Measurements from ENCODE around the gene THADA. TPM values are rescaled to one million over a fixed set of nuclear protein-coding genes. Genes with fewer than 3 reads are reported as not detected.

THADA gene
- total and polyA plus RNA-seq, 7 donors = 4.4 to 35.2 (median 20.2) TPM

GRCh38 chr2:43376523-43377198 lies 219.2 kb downstream of the THADA start:
- intact Hi-C loops (cut with DNase I) = no loop called here
- H3K4me3 ChIP-seq = no peak overlapping the region
- H3K36me3 ChIP-seq = no peaks in the 10 kb centered on the region
- TF ChIP-seq CTCF (IDR thresholded peaks at IDR 0.05) (no peak), POLR2AphosphoS5 (IDR thresholded peaks at IDR 0.05) (no peak), EP300 (IDR thresholded peaks at IDR 0.05) (no peak), POLR2A (IDR thresholded peaks at IDR 0.05) (no peak)
- DNase-seq = no peak
- no peaks in the 10 kb centered on the region for H3K27me3 ChIP-seq
- peak overlapping the region in 2 of 4 donors; percentile 61 to 64 for H3K27ac ChIP-seq
- WGBS, 2 donors = 91% methylated on average over 8 of the region's 8 CpGs
- peaks cover 0 to 39% (median 28%) of the 10 kb centered on the region in 4 donors for H3K4me1 ChIP-seq
- no peaks in the 10 kb centered on the region for H3K9me3 ChIP-seq

- intact Hi-C loops (cut with DNase I) = no loop called here
- H3K9me3 ChIP-seq = no peaks in the 10 kb centered on the region
- no peaks in the 10 kb centered on the region for H3K36me3 ChIP-seq
- peaks cover 0 to 46% (median 35%) of the 10 kb centered on the region in 4 donors for H3K4me1 ChIP-seq
- no peak overlapping the region for H3K4me3 ChIP-seq
- H3K27me3 ChIP-seq = no peaks in the 10 kb centered on the region
- no peak for DNase-seq
- 69 to 72% methylated on average over 3 of the region's 3 CpGs for WGBS, 2 donors
- peak overlapping the region; percentile 8 to 64 (median 38) for H3K27ac ChIP-seq
- TF ChIP-seq POLR2AphosphoS5 (IDR thresholded peaks at IDR 0.05) = no peak
Measured at GRCh38 chr2:43375746-43376522, 219.9 kb downstream of the THADA start.

- Histone ChIP-seq H3K4me3 (no peak overlapping the region), H3K9me3 (no peaks in the 10 kb centered on the region), H3K4me1 (peaks cover 0 to 70% (median 55%) of the 10 kb centered on the region in 4 donors), H3K36me3 (no peaks in the 10 kb centered on the region), H3K27ac (peak overlapping the region in 2 of 4 donors; percentile 57 to 67), H3K27me3 (no peaks in the 10 kb centered on the region)
- no peak for DNase-seq
- intact Hi-C loops (cut with DNase I) = no loop called here
- 79 to 91% methylated on average over 8 of the region's 8 CpGs for WGBS, 2 donors
- TF ChIP-seq POLR2AphosphoS5 (IDR thresholded peaks at IDR 0.05) (peak in 1 of 4 donors; percentile 48), CTCF (IDR thresholded peaks at IDR 0.05) (no peak)
Measured at GRCh38 chr2:43372416-43373081, 223.3 kb downstream of the THADA start.

- no peak for DNase-seq
- intact Hi-C loops (cut with DNase I) = no loop called here
- no peaks in the 10 kb centered on the region for H3K36me3 ChIP-seq
- TF ChIP-seq CTCF (IDR thresholded peaks at IDR 0.05) (no peak), POLR2A (IDR thresholded peaks at IDR 0.05) (no peak), EP300 (IDR thresholded peaks at IDR 0.05) (peak in 3 of 4 donors; percentile 20 to 68 (median 39)), POLR2AphosphoS5 (IDR thresholded peaks at IDR 0.05) (peak in 3 of 4 donors; percentile 69 to 76 (median 73))
- peak overlapping the region in 3 of 4 donors; percentile 57 to 67 (median 65) for H3K27ac ChIP-seq
- H3K4me3 ChIP-seq = no peak overlapping the region
- H3K9me3 ChIP-seq = no peaks in the 10 kb centered on the region
- no peaks in the 10 kb centered on the region for H3K27me3 ChIP-seq
- peaks cover 0 to 56% (median 46%) of the 10 kb centered on the region in 4 donors for H3K4me1 ChIP-seq
Measured at GRCh38 chr2:43370705-43371104, 225.1 kb downstream of the THADA start.

GRCh38 chr2:43370146-43370545 lies 225.7 kb downstream of the THADA start:
- TF ChIP-seq CTCF (IDR thresholded peaks at IDR 0.05) = no peak
- TF ChIP-seq POLR2A (IDR thresholded peaks at IDR 0.05) = no peak
- no peak for TF ChIP-seq POLR2AphosphoS5 (IDR thresholded peaks at IDR 0.05)
- TF ChIP-seq EP300 (IDR thresholded peaks at IDR 0.05) = no peak
- 18 to 62% methylated on average over 4 of the region's 4 CpGs for WGBS, 2 donors
- no peak overlapping the region for H3K4me3 ChIP-seq
- peak overlapping the region; percentile 19 to 67 (median 61) for H3K27ac ChIP-seq
- no peaks in the 10 kb centered on the region for H3K9me3 ChIP-seq
- DNase-seq = no peak
- intact Hi-C loops (cut with DNase I) = no loop called here
- H3K36me3 ChIP-seq = no peaks in the 10 kb centered on the region
- H3K4me1 ChIP-seq = peaks cover 0 to 50% (median 41%) of the 10 kb centered on the region in 4 donors
- no peaks in the 10 kb centered on the region for H3K27me3 ChIP-seq
